ENCODE data around the gene CNTFR. TPM values are rescaled to one million over a fixed set of nuclear protein-coding genes. Genes with fewer than 3 reads are reported as not detected.

Gene CNTFR
- polyA plus RNA-seq, 1 donor (not counting 4 experiments of a cell fraction or from before 2014, with no cell fraction given): 0.42 TPM

DNA sequence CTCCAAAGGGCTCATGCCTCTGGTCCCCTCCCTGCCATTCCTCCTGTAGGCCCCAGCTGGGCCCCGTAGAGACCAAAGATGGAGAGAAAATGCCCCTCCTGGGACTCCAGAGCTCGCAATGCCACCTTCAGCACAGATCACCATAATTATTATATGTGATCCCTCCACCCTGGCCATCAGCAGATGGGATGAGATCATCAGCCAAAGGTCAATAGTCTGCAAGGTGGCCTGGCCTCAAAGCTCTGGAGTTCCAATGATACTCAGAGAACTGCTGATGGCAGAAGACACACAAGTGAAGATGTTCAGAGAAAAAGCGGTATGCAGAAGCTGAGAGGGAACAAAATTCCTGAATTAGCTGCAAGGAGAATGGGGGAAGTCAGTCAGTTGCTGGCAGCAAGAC lies 17.4 kb upstream of the CNTFR start:
- FAIRE-seq: no peak
- H3K4me2 ChIP-seq (ENCODE audit: control insufficient read depth, extremely low read depth, insufficient read depth, low read depth, low read length): no peak overlapping the region
- DNase-seq (ENCODE audit: low read depth, low spot score): no peak

DNA sequence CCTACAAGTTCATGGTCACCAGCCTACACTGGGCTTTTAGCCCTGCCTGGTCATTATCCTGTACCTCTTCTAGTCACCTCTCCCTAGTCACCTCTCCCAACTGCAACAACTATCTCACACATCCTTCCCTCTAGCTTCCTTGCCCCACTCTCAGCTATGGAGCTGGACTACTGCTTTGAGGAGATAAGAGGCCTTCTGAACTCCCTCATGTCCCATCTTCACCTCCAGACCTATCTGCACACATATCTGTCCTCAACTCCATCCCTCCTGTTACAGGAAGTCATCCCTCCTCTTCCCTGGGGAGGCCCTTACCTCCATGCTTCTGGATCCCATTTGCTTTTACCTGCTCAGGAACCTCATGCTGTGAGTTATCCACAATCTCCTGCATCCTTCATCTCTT lies 16.7 kb upstream of the CNTFR start:
- dilution Hi-C loops (cut with MboI; ENCODE audit: extremely low pct_ligation_motif_present, low sequenced_read_pairs): no loop called here

More for the DNA sequence above, 17.4 kb upstream of the CNTFR start:
- H3K79me2 ChIP-seq (ENCODE audit: control insufficient read depth, insufficient read depth, low read length): peaks cover 13% of the 10 kb centered on the region
- dilution Hi-C loops (cut with MboI; ENCODE audit: extremely low pct_ligation_motif_present, low sequenced_read_pairs): no loop called here
- no peaks in the 10 kb centered on the region for H3K9me1 ChIP-seq (ENCODE audit: control insufficient read depth, extremely low read depth, insufficient read depth, low read length)
- H3K4me1 ChIP-seq (ENCODE audit: control insufficient read depth, extremely low read depth, insufficient read depth, low read length): peaks cover 11% of the 10 kb centered on the region
- H3K9ac ChIP-seq (ENCODE audit: control insufficient read depth, extremely low read depth, insufficient read depth, low read length): no peak overlapping the region
- H3K27me3 ChIP-seq (ENCODE audit: control insufficient read depth, extremely low read depth, insufficient read depth, low read length): no peaks in the 10 kb centered on the region
- H2AFZ ChIP-seq (ENCODE audit: control insufficient read depth, low read length): no peak overlapping the region
- no peaks in the 10 kb centered on the region for H4K20me1 ChIP-seq (ENCODE audit: control insufficient read depth, extremely low read depth, insufficient read depth, low read length)
- H3K27ac ChIP-seq (ENCODE audit: control insufficient read depth, insufficient read depth, low read length): no peak overlapping the region
- TF ChIP-seq EZH2 (IDR thresholded peaks at IDR 0.05; ENCODE audit: low read length): no peak
- TF ChIP-seq, protein P1, sequence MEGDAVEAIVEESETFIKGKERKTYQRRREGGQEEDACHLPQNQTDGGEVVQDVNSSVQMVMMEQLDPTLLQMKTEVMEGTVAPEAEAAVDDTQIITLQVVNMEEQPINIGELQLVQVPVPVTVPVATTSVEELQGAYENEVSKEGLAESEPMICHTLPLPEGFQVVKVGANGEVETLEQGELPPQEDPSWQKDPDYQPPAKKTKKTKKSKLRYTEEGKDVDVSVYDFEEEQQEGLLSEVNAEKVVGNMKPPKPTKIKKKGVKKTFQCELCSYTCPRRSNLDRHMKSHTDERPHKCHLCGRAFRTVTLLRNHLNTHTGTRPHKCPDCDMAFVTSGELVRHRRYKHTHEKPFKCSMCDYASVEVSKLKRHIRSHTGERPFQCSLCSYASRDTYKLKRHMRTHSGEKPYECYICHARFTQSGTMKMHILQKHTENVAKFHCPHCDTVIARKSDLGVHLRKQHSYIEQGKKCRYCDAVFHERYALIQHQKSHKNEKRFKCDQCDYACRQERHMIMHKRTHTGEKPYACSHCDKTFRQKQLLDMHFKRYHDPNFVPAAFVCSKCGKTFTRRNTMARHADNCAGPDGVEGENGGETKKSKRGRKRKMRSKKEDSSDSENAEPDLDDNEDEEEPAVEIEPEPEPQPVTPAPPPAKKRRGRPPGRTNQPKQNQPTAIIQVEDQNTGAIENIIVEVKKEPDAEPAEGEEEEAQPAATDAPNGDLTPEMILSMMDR (optimal IDR thresholded peaks at IDR 0.05 in 1 of 3, IDR thresholded peaks at IDR 0.05 in 1 of 3, conservative IDR thresholded peaks at IDR 0.05 in 1 of 3; ENCODE audit: extremely low read depth in 1 of 3, insufficient read depth in 2 of 3, low read length in 3 of 3): no peak
- H3K4me3 ChIP-seq (ENCODE audit: control insufficient read depth in 2 of 3, extremely low read depth in 1 of 3, insufficient read depth in 2 of 3, low read depth in 1 of 3, low read length in 3 of 3): no peak overlapping the region
- H3K9me3 ChIP-seq (ENCODE audit: control insufficient read depth, low read depth, low read length): no peaks in the 10 kb centered on the region
- peaks cover 1 to 3% of the 10 kb centered on the region in 2 experiments for H3K36me3 ChIP-seq (ENCODE audit: control insufficient read depth in 2 of 2, extremely low read depth in 1 of 2, insufficient read depth in 2 of 2, low read length in 2 of 2)

More for the DNA sequence above, 16.7 kb upstream of the CNTFR start:
- Histone ChIP-seq H3K9ac (ENCODE audit: control insufficient read depth, extremely low read depth, insufficient read depth, low read length) (no peak overlapping the region), H3K4me3 (ENCODE audit: control insufficient read depth in 2 of 3, extremely low read depth in 1 of 3, insufficient read depth in 2 of 3, low read depth in 1 of 3, low read length in 3 of 3) (no peak overlapping the region), H3K4me2 (ENCODE audit: control insufficient read depth, extremely low read depth, insufficient read depth, low read depth, low read length) (no peak overlapping the region), H3K27me3 (ENCODE audit: control insufficient read depth, extremely low read depth, insufficient read depth, low read length) (no peaks in the 10 kb centered on the region), H3K4me1 (ENCODE audit: control insufficient read depth, extremely low read depth, insufficient read depth, low read length) (peaks cover 10% of the 10 kb centered on the region), H2AFZ (ENCODE audit: control insufficient read depth, low read length) (no peak overlapping the region), H3K27ac (ENCODE audit: control insufficient read depth, insufficient read depth, low read length) (no peak overlapping the region), H3K9me1 (ENCODE audit: control insufficient read depth, extremely low read depth, insufficient read depth, low read length) (no peaks in the 10 kb centered on the region), H3K36me3 (ENCODE audit: control insufficient read depth in 2 of 2, extremely low read depth in 1 of 2, insufficient read depth in 2 of 2, low read length in 2 of 2) (peaks cover 1 to 3% of the 10 kb centered on the region in 2 experiments), H3K79me2 (ENCODE audit: control insufficient read depth, insufficient read depth, low read length) (peaks cover 7% of the 10 kb centered on the region), H4K20me1 (ENCODE audit: control insufficient read depth, extremely low read depth, insufficient read depth, low read length) (no peaks in the 10 kb centered on the region), H3K9me3 (ENCODE audit: control insufficient read depth, low read depth, low read length) (no peaks in the 10 kb centered on the region)
- FAIRE-seq (no peak), DNase-seq (ENCODE audit: low read depth, low spot score) (no peak)
- TF ChIP-seq, protein P1 (optimal IDR thresholded peaks at IDR 0.05 in 1 of 3, IDR thresholded peaks at IDR 0.05 in 1 of 3, conservative IDR thresholded peaks at IDR 0.05 in 1 of 3; ENCODE audit: extremely low read depth in 1 of 3, insufficient read depth in 2 of 3, low read length in 3 of 3): no peak
- no peak for TF ChIP-seq EZH2 (IDR thresholded peaks at IDR 0.05; ENCODE audit: low read length)
